Measurements from ENCODE around the gene STIMATE.

- TF ChIP-seq CTCF (IDR thresholded peaks at IDR 0.05), result peak in 1 of 4 donors; percentile 2
- TF ChIP-seq POLR2A (IDR thresholded peaks at IDR 0.05), result peak; percentile 73
Observed at GRCh38 chr3:52897130-52898122, at the start of gene STIMATE.
